Chondrocyte (in vitro differentiated cells): ENCODE measurements around the gene ADIG. TPM values are rescaled to one million over a fixed set of nuclear protein-coding genes. Genes with fewer than 3 reads are reported as not detected.

Source experiments
- DNase-seq: peaks from one replicate; pipeline ENCODE4 v3.0.0; 2021; ENCODE audit warnings: mixed read lengths, low spot score
- H3K27ac Mint-ChIP-seq: one replicate; pipeline ENCODE4 v1.8.0; 2021; ENCODE audit warnings: mild to moderate bottlenecking, moderate library complexity, mixed read lengths; ENCODE audit not compliant: unreplicated experiment
- H3K27me3 Mint-ChIP-seq: 2 replicates; pipeline ENCODE4 v1.8.0; 2021; ENCODE audit warnings: low read depth, mixed read lengths
- H3K36me3 Mint-ChIP-seq: 2 replicates; pipeline ENCODE4 v1.8.0; 2021; ENCODE audit warnings: low read depth, mixed read lengths
- H3K4me1 Mint-ChIP-seq: 2 replicates; pipeline ENCODE4 v1.8.0; 2021; ENCODE audit warnings: low read depth, mild to moderate bottlenecking, mixed read lengths
- H3K4me3 Mint-ChIP-seq: one replicate; pipeline ENCODE4 v1.8.0; 2021; ENCODE audit warnings: mild to moderate bottlenecking, moderate library complexity, mixed read lengths; ENCODE audit not compliant: unreplicated experiment
- H3K9me3 Mint-ChIP-seq: 2 replicates; pipeline ENCODE4 v1.8.0; 2021; ENCODE audit warnings: low read depth, mixed read lengths
- total RNA-seq: library from RNA; stranded (reverse); gene quantifications from 3 replicates; pipeline ENCODE4 v1.2.1, GENCODE V29; 2021
- TF ChIP-seq, protein P1 (sequence below): fragments of 200-600 bp; sonication (generic); IDR thresholded peaks from 2 replicates; pipeline ENCODE4 v1.5.0; 2021; ENCODE audit warnings: antibody characterized with exemption, mild to moderate bottlenecking, moderate library complexity

Gene ADIG
- total RNA-seq, 1 donor from 2014 or later, result not detected

DNA sequence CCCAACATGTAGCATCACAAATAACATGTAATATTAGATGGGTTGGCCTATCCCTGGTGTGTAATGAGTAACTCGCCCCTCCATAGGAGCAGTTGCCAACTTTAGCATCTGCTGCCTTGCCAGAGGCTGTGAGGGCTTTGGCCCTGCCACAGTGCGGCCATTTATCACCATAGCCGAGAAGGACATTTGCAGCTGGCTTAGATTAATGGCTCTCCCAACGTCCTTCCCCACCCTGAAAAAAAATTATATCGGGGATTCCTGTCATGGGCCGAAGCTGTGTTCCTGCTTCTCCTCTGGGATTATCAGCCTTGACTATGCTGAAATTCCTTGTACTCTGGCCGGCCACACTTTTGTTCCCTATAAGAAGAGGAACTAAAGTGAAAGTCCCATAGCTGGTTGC is 7.6 kb upstream of the ADIG start:
- H3K4me3 Mint-ChIP-seq, result no peak overlapping the region
- H3K27me3 Mint-ChIP-seq, result no peaks in the 10 kb centered on the region
- TF ChIP-seq, protein P1, sequence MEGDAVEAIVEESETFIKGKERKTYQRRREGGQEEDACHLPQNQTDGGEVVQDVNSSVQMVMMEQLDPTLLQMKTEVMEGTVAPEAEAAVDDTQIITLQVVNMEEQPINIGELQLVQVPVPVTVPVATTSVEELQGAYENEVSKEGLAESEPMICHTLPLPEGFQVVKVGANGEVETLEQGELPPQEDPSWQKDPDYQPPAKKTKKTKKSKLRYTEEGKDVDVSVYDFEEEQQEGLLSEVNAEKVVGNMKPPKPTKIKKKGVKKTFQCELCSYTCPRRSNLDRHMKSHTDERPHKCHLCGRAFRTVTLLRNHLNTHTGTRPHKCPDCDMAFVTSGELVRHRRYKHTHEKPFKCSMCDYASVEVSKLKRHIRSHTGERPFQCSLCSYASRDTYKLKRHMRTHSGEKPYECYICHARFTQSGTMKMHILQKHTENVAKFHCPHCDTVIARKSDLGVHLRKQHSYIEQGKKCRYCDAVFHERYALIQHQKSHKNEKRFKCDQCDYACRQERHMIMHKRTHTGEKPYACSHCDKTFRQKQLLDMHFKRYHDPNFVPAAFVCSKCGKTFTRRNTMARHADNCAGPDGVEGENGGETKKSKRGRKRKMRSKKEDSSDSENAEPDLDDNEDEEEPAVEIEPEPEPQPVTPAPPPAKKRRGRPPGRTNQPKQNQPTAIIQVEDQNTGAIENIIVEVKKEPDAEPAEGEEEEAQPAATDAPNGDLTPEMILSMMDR, result no peak
- no peak for DNase-seq
- peaks cover 31% of the 10 kb centered on the region for H3K36me3 Mint-ChIP-seq
- H3K9me3 Mint-ChIP-seq, result no peaks in the 10 kb centered on the region
- no peak overlapping the region for H3K27ac Mint-ChIP-seq
- H3K4me1 Mint-ChIP-seq, result peaks cover 9% of the 10 kb centered on the region

DNA sequence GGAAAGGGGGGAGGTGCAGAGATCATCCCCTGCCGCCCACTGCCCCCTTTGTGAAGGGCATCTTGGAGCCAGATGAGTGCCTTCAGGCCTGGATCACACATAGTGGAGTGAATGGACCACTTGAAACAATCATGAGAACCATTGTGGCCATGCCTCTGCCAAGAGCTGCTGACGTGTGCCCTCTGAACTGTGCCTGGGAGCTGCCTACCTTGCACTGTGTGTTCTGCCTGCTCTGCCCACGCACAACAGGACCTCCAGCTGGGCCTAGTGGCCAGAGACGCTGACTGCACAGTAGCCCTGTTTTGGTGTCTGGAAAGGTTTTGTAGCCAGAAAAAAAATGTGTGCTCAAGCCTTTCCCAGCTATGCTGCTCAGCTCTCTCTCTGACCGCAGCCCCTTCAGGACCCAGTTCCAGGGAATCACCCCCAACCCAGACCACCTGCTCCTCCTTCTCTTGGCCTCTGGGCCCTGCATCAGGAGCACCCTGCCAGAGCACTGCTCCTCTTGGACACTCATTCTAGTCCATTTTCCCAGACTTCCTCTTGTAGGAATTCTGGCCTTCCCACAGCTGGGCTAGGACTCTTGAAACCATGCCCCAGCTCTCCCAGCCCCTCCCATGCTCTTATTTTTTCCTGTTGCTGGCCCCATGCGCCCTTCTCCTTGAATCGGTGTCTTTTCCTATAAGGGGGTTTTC is 1.6 kb upstream of the ADIG start:
- H3K4me3 Mint-ChIP-seq, result no peak overlapping the region
- H3K27me3 Mint-ChIP-seq, result no peaks in the 10 kb centered on the region
- TF ChIP-seq, protein P1, result no peak
- peaks cover 13% of the 10 kb centered on the region for H3K4me1 Mint-ChIP-seq
- peaks cover 21% of the 10 kb centered on the region for H3K36me3 Mint-ChIP-seq
- no peak for DNase-seq
- H3K27ac Mint-ChIP-seq, result no peak overlapping the region
- no peaks in the 10 kb centered on the region for H3K9me3 Mint-ChIP-seq

DNA sequence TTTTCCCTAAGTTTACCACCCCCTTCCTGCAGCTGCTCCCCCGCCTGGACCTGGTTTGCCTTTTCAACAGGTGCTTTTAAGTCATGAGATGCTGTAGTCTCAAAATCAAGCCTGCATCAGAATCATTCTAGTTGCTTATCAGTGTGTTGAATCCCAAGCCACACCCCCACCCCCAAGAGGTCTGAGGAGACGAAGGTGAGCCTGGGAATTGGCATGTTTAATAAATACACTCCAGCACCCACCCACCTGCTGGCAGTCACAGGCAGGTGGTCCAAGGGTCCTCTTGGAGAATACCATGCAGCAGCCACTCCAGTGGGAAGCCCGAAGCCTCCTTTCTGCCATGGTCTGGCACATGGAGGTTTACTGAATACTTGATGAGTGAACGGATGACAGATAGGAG is 1.1 kb upstream of the ADIG start:
- Mint-ChIP-seq H3K4me3 (no peak overlapping the region), H3K9me3 (no peaks in the 10 kb centered on the region), H3K4me1 (peaks cover 13% of the 10 kb centered on the region), H3K36me3 (peaks cover 16% of the 10 kb centered on the region), H3K27ac (no peak overlapping the region), H3K27me3 (no peaks in the 10 kb centered on the region)
- TF ChIP-seq, protein P1, result no peak
- DNase-seq, result no peak

DNA sequence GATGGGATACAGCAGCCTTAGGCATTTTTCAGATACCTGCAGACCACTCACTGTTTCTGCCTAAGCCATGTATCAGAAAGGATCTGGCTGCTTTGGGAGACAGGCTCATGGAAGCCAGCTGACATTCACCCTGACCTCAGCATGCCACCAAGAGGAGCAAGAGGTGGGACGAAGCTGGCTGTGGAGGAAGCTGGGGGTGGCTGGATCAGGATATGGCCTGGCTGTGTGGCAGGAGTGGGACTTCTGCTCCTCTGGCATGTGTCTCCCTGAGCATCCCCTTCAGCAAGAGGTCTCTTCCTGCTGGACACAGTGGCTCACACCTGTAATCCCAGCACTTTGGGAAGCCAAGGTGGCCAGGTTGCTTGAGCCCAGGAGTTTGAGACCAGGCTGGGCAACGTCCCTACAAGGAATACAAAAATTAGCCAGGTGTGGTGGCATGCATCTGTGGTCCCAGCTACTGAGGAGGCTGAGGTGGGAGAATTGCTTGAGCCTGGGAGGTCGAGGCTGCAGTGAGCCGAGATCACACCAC is 897 bp downstream of the ADIG start:
- Mint-ChIP-seq H3K36me3 (peaks cover 6% of the 10 kb centered on the region), H3K9me3 (no peaks in the 10 kb centered on the region), H3K27me3 (no peaks in the 10 kb centered on the region), H3K4me3 (no peak overlapping the region), H3K27ac (no peak overlapping the region), H3K4me1 (peaks cover 7% of the 10 kb centered on the region)
- DNase-seq, result no peak
- TF ChIP-seq, protein P1, result no peak

DNA sequence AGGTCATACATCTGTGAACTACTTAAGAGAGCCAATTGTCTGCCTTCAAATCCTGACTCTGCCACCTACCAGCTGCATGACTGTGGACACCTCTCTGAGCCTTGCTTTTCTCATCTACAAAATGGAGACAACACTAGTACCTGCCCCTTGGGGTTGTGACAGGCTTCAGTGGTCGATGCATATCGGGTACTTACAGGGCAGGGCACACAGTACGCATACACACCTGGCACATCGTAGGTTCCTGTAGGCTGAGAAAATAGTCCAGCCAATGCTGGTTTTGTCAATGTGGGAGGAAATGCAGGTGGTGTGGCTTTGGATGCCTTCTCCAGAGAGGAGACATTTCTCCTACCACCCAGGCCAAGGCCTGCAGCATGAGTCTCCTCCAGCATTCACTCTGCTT is 2.3 kb downstream of the ADIG start:
- H3K36me3 Mint-ChIP-seq, result peaks cover 2% of the 10 kb centered on the region
- TF ChIP-seq, protein P1, result no peak
- no peak overlapping the region for H3K4me3 Mint-ChIP-seq

More for the DNA sequence above, 2.3 kb downstream of the ADIG start:
- Mint-ChIP-seq H3K27ac (no peak overlapping the region), H3K4me1 (peaks cover 4% of the 10 kb centered on the region), H3K27me3 (no peaks in the 10 kb centered on the region), H3K9me3 (no peaks in the 10 kb centered on the region)
- DNase-seq, result no peak
